Measurements from ENCODE around the gene DDX28. TPM values are rescaled to one million over a fixed set of nuclear protein-coding genes. Genes with fewer than 3 reads are reported as not detected.

DDX28 gene
- total and polyA plus RNA-seq, 2 experiments from 2014 or later, result 12.2 to 23.8 TPM

DNA sequence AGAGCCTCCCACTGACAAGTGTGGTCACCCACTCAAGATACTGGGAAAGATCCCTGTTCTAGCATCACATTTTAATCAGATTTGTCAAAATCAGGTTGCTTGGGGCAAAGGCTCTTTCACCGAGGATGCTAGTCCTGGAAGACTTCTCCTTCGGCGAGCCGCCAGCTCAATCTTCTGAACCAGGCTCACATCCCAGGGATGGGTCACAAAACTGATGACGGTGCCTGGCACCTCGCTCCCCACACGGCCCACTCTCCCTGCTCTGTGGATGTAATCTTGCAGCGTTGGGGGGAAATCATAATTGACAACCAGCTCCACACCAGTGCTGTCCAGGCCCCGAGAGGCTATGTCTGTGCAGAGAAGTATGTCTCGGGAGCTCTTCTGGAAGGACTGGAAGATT is 1.5 kb downstream of the DDX28 start:
- H4K20me1 ChIP-seq (replicated peaks; ENCODE audit: insufficient read depth), result no peaks in the 10 kb centered on the region; the same call in 1 of the 2 replicates
- H3K27ac Mint-ChIP-seq, result no peak overlapping the region
- peak overlapping the region; percentile 99 for H3K4me2 ChIP-seq
- peaks cover 15% of the 10 kb centered on the region; the same call in 1 of the 2 replicates for H3K4me1 ChIP-seq (ENCODE audit: insufficient read depth)
- peaks cover 3% of the 10 kb centered on the region for H3K27me3 Mint-ChIP-seq (ENCODE audit: insufficient read depth, low read depth, poor library complexity)
- peak overlapping the region; percentile 99 for H3K4me3 ChIP-seq
- no peaks in the 10 kb centered on the region for H3K27me3 ChIP-seq (ENCODE audit: insufficient read depth)
- ATAC-seq (no peak), DNase-seq (ENCODE audit: low spot score) (no peak)
- no peaks in the 10 kb centered on the region for H3K9me2 ChIP-seq (ENCODE audit: insufficient read depth)
- H3K36me3 Mint-ChIP-seq (ENCODE audit: low read depth), result peaks cover 18% of the 10 kb centered on the region; the same call in 2 of the 3 replicates
- peak overlapping the region; percentile 100 for H3K4me3 Mint-ChIP-seq
- H3K79me2 ChIP-seq (replicated peaks; ENCODE audit: insufficient read depth), result peaks cover 33% of the 10 kb centered on the region
- H3K9me3 Mint-ChIP-seq, result no peaks in the 10 kb centered on the region; the same call in 2 of the 3 replicates
- peaks cover 6% of the 10 kb centered on the region; the same call in 1 of the 2 replicates for H3F3A ChIP-seq (replicated peaks; ENCODE audit: low read depth)
- peaks cover 11% of the 10 kb centered on the region; the same call in 2 of the 3 replicates for H3K4me1 Mint-ChIP-seq
- H2AFZ ChIP-seq, result no peak overlapping the region
- no peak for TF ChIP-seq ZNF331 (CRISPR knock-in tag; IDR thresholded peaks at IDR 0.05; ENCODE audit: low read depth)
- no peak for TF ChIP-seq EZH2phosphoT487 (IDR thresholded peaks at IDR 0.05; ENCODE audit: unreplicated experiment)
- TF ChIP-seq, protein P1, sequence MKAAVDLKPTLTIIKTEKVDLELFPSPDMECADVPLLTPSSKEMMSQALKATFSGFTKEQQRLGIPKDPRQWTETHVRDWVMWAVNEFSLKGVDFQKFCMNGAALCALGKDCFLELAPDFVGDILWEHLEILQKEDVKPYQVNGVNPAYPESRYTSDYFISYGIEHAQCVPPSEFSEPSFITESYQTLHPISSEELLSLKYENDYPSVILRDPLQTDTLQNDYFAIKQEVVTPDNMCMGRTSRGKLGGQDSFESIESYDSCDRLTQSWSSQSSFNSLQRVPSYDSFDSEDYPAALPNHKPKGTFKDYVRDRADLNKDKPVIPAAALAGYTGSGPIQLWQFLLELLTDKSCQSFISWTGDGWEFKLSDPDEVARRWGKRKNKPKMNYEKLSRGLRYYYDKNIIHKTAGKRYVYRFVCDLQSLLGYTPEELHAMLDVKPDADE (IDR thresholded peaks at IDR 0.05), result no peak
- TF ChIP-seq NANOG (IDR thresholded peaks at IDR 0.05; ENCODE audit: borderline replicate concordance), result no peak
- TF ChIP-seq JUNB (IDR thresholded peaks at IDR 0.05; ENCODE audit: unreplicated experiment), result no peak
- TF ChIP-seq STAT1 (IDR thresholded peaks at IDR 0.05; ENCODE audit: unreplicated experiment), result no peak
- TF ChIP-seq, protein P2, sequence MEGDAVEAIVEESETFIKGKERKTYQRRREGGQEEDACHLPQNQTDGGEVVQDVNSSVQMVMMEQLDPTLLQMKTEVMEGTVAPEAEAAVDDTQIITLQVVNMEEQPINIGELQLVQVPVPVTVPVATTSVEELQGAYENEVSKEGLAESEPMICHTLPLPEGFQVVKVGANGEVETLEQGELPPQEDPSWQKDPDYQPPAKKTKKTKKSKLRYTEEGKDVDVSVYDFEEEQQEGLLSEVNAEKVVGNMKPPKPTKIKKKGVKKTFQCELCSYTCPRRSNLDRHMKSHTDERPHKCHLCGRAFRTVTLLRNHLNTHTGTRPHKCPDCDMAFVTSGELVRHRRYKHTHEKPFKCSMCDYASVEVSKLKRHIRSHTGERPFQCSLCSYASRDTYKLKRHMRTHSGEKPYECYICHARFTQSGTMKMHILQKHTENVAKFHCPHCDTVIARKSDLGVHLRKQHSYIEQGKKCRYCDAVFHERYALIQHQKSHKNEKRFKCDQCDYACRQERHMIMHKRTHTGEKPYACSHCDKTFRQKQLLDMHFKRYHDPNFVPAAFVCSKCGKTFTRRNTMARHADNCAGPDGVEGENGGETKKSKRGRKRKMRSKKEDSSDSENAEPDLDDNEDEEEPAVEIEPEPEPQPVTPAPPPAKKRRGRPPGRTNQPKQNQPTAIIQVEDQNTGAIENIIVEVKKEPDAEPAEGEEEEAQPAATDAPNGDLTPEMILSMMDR (conservative IDR thresholded peaks at IDR 0.05; ENCODE audit: low read depth in 2 of 2), result no peak
- TF ChIP-seq ZNF114 (CRISPR knock-in tag; IDR thresholded peaks at IDR 0.05), result no peak
- no peak for TF ChIP-seq EZH2 (IDR thresholded peaks at IDR 0.05; ENCODE audit: low read depth, unreplicated experiment)
- TF ChIP-seq, protein P3, sequence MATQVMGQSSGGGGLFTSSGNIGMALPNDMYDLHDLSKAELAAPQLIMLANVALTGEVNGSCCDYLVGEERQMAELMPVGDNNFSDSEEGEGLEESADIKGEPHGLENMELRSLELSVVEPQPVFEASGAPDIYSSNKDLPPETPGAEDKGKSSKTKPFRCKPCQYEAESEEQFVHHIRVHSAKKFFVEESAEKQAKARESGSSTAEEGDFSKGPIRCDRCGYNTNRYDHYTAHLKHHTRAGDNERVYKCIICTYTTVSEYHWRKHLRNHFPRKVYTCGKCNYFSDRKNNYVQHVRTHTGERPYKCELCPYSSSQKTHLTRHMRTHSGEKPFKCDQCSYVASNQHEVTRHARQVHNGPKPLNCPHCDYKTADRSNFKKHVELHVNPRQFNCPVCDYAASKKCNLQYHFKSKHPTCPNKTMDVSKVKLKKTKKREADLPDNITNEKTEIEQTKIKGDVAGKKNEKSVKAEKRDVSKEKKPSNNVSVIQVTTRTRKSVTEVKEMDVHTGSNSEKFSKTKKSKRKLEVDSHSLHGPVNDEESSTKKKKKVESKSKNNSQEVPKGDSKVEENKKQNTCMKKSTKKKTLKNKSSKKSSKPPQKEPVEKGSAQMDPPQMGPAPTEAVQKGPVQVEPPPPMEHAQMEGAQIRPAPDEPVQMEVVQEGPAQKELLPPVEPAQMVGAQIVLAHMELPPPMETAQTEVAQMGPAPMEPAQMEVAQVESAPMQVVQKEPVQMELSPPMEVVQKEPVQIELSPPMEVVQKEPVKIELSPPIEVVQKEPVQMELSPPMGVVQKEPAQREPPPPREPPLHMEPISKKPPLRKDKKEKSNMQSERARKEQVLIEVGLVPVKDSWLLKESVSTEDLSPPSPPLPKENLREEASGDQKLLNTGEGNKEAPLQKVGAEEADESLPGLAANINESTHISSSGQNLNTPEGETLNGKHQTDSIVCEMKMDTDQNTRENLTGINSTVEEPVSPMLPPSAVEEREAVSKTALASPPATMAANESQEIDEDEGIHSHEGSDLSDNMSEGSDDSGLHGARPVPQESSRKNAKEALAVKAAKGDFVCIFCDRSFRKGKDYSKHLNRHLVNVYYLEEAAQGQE (IDR thresholded peaks at IDR 0.05; ENCODE audit: unreplicated experiment), result no peak
- TF ChIP-seq CREB1 (CRISPR knock-in tag; IDR thresholded peaks at IDR 0.05; ENCODE audit: low read depth), result no peak
- no peak for TF ChIP-seq POLR2AphosphoS5 (IDR thresholded peaks at IDR 0.05; ENCODE audit: low read depth)
- TF ChIP-seq, protein P4, sequence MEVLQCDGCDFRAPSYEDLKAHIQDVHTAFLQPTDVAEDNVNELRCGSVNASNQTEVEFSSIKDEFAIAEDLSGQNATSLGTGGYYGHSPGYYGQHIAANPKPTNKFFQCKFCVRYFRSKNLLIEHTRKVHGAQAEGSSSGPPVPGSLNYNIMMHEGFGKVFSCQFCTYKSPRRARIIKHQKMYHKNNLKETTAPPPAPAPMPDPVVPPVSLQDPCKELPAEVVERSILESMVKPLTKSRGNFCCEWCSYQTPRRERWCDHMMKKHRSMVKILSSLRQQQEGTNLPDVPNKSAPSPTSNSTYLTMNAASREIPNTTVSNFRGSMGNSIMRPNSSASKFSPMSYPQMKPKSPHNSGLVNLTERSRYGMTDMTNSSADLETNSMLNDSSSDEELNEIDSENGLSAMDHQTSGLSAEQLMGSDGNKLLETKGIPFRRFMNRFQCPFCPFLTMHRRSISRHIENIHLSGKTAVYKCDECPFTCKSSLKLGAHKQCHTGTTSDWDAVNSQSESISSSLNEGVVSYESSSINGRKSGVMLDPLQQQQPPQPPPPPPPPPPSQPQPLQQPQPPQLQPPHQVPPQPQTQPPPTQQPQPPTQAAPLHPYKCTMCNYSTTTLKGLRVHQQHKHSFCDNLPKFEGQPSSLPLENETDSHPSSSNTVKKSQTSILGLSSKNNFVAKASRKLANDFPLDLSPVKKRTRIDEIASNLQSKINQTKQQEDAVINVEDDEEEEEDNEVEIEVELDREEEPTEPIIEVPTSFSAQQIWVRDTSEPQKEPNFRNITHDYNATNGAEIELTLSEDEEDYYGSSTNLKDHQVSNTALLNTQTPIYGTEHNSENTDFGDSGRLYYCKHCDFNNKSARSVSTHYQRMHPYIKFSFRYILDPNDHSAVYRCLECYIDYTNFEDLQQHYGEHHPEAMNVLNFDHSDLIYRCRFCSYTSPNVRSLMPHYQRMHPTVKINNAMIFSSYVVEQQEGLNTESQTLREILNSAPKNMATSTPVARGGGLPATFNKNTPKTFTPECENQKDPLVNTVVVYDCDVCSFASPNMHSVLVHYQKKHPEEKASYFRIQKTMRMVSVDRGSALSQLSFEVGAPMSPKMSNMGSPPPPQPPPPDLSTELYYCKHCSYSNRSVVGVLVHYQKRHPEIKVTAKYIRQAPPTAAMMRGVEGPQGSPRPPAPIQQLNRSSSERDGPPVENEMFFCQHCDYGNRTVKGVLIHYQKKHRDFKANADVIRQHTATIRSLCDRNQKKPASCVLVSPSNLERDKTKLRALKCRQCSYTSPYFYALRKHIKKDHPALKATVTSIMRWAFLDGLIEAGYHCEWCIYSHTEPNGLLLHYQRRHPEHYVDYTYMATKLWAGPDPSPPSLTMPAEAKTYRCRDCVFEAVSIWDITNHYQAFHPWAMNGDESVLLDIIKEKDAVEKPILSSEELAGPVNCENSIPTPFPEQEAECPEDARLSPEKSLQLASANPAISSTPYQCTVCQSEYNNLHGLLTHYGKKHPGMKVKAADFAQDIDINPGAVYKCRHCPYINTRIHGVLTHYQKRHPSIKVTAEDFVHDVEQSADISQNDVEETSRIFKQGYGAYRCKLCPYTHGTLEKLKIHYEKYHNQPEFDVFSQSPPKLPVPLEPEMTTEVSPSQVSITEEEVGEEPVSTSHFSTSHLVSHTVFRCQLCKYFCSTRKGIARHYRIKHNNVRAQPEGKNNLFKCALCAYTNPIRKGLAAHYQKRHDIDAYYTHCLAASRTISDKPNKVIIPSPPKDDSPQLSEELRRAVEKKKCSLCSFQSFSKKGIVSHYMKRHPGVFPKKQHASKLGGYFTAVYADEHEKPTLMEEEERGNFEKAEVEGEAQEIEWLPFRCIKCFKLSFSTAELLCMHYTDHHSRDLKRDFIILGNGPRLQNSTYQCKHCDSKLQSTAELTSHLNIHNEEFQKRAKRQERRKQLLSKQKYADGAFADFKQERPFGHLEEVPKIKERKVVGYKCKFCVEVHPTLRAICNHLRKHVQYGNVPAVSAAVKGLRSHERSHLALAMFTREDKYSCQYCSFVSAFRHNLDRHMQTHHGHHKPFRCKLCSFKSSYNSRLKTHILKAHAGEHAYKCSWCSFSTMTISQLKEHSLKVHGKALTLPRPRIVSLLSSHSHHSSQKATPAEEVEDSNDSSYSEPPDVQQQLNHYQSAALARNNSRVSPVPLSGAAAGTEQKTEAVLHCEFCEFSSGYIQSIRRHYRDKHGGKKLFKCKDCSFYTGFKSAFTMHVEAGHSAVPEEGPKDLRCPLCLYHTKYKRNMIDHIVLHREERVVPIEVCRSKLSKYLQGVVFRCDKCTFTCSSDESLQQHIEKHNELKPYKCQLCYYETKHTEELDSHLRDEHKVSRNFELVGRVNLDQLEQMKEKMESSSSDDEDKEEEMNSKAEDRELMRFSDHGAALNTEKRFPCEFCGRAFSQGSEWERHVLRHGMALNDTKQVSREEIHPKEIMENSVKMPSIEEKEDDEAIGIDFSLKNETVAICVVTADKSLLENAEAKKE (CRISPR knock-in tag; IDR thresholded peaks at IDR 0.05), result no peak
- no peak overlapping the region for H3K27ac ChIP-seq (ENCODE audit: low read depth)
- H3K36me3 ChIP-seq (ENCODE audit: insufficient read depth), result no peaks in the 10 kb centered on the region

Measured in GM23338 (cell line).